Ishikawa (cell line): ENCODE data around the gene GRIK2.

ENCODE experiments used
- CEBPB ChIP-seq: IDR thresholded peaks from 2 replicates; pipeline ENCODE4 v1.6.1; 2012
- CREB1 ChIP-seq: IDR thresholded peaks from 2 replicates; pipeline ENCODE4 v1.6.1; 2012; ENCODE audit warnings: low read depth
- EGR1 ChIP-seq: IDR thresholded peaks from 2 replicates; pipeline ENCODE4 v1.6.1; 2012
- EP300 ChIP-seq: IDR thresholded peaks from 2 replicates; pipeline ENCODE4 v1.6.1; 2012; ENCODE audit warnings: borderline replicate concordance
- FOXM1 ChIP-seq: IDR thresholded peaks from 2 replicates; pipeline ENCODE4 v1.6.1; 2012; ENCODE audit warnings: low read depth, borderline replicate concordance
- MAX ChIP-seq: IDR thresholded peaks from 2 replicates; pipeline ENCODE4 v1.6.1; 2012
- NFIC ChIP-seq: IDR thresholded peaks from 2 replicates; pipeline ENCODE4 v1.6.1; 2012
- RAD21 ChIP-seq: IDR thresholded peaks from 2 replicates; pipeline ENCODE4 v1.6.1; 2012; ENCODE audit warnings: low read depth
- REST ChIP-seq: IDR thresholded peaks from 2 replicates; pipeline ENCODE4 v1.6.1; 2012; ENCODE audit warnings: low read depth, mild to moderate bottlenecking
- TAF1 ChIP-seq: IDR thresholded peaks from 2 replicates; pipeline ENCODE4 v1.6.1; 2012; ENCODE audit warnings: low read depth, mild to moderate bottlenecking
- TCF12 ChIP-seq: IDR thresholded peaks from 2 replicates; pipeline ENCODE4 v1.6.1; 2012; ENCODE audit warnings: low read depth
- TEAD4 ChIP-seq: IDR thresholded peaks from 2 replicates; pipeline ENCODE4 v1.6.1; 2012
- USF1 ChIP-seq: IDR thresholded peaks from 2 replicates; pipeline ENCODE4 v1.6.1; 2012
- YY1 ChIP-seq: IDR thresholded peaks from 2 replicates; pipeline ENCODE4 v1.6.1; 2012; ENCODE audit warnings: low read depth
- ZBTB7A ChIP-seq: IDR thresholded peaks from 2 replicates; pipeline ENCODE4 v1.6.1; 2012; ENCODE audit warnings: low read depth

Gene GRIK2

GRCh38 chr6:101484781-101485180, 91.3 kb downstream of the GRIK2 start:
- TF ChIP-seq YY1 (no peak), USF1 (no peak), TEAD4 (no peak), TCF12 (no peak), FOXM1 (no peak), REST (no peak), TAF1 (no peak), CEBPB (no peak), EP300 (no peak), EGR1 (no peak), NFIC (no peak), MAX (no peak), CREB1 (no peak), ZBTB7A (no peak), RAD21 (no peak)

- TF ChIP-seq EP300 (no peak), CEBPB (no peak), TCF12 (no peak), NFIC (no peak), TAF1 (no peak), YY1 (no peak), EGR1 (no peak), REST (no peak), MAX (no peak), CREB1 (no peak), USF1 (no peak)
These were observed 92.6 kb downstream of the GRIK2 start for GRCh38 chr6:101486124-101486523.

GRCh38 chr6:101486726-101487125, 93.2 kb downstream of the GRIK2 start:
- TF ChIP-seq TEAD4 = no peak
- no peak for TF ChIP-seq TAF1
- TF ChIP-seq USF1 = no peak
- TF ChIP-seq TCF12 = no peak
- no peak for TF ChIP-seq REST
- no peak for TF ChIP-seq EGR1
- no peak for TF ChIP-seq RAD21

- no peak for TF ChIP-seq MAX
- no peak for TF ChIP-seq CEBPB
- no peak for TF ChIP-seq USF1
- TF ChIP-seq REST = no peak
- TF ChIP-seq EP300 = no peak
- TF ChIP-seq EGR1 = no peak
- no peak for TF ChIP-seq RAD21
- TF ChIP-seq CREB1 = no peak
- no peak for TF ChIP-seq FOXM1
- no peak for TF ChIP-seq ZBTB7A
- no peak for TF ChIP-seq NFIC
- TF ChIP-seq TAF1 = no peak
- TF ChIP-seq TEAD4 = no peak
These were observed 95.9 kb downstream of the GRIK2 start for GRCh38 chr6:101489456-101489855.
